ENCODE results near the gene C16orf96. TPM values are rescaled to one million over a fixed set of nuclear protein-coding genes. Genes with fewer than 3 reads are reported as not detected.

C16orf96 gene
- total RNA-seq, 2 donors from 2014 or later = 1.5 to 1.6 TPM

- Histone ChIP-seq H3K27me3 (ENCODE audit: control insufficient read depth, insufficient read depth, low read length, poor library complexity, severe bottlenecking) (no peaks in the 10 kb centered on the region), H3K36me3 (ENCODE audit: control insufficient read depth, insufficient read depth, low read length) (no peaks in the 10 kb centered on the region), H3K9me3 (ENCODE audit: control insufficient read depth, low read length) (no peaks in the 10 kb centered on the region), H3K4me1 (ENCODE audit: control insufficient read depth, insufficient read depth, low read length) (no peaks in the 10 kb centered on the region), H3K4me3 (ENCODE audit: low read length) (no peak overlapping the region), H3K9ac (ENCODE audit: extremely low read depth, low read length, poor library complexity, severe bottlenecking) (no peak overlapping the region), H3K27ac (ENCODE audit: low read depth, low read length) (no peak overlapping the region)
- H3K27me3 Mint-ChIP-seq (ENCODE audit: insufficient read depth) = no peaks in the 10 kb centered on the region
- no peak overlapping the region for H3K4me3 Mint-ChIP-seq
- 91 to 92% methylated on average over 11 to 14 of the region's 18 CpGs for WGBS, 2 experiments (ENCODE audit: insufficient coverage in 1 of 2, insufficient read length in 1 of 2)
- no peaks in the 10 kb centered on the region for H3K4me1 Mint-ChIP-seq
- no peak for TF ChIP-seq CTCF (conservative IDR thresholded peaks at IDR 0.05)
- no peaks in the 10 kb centered on the region for H3K9me3 Mint-ChIP-seq
- H3K36me3 Mint-ChIP-seq (ENCODE audit: low read depth) = no peaks in the 10 kb centered on the region
- DNase-seq = no peak
- no peak overlapping the region for H3K27ac Mint-ChIP-seq
Observed at GRCh38 chr16:4564661-4565267, 8.6 kb downstream of the C16orf96 start.

GRCh38 chr16:4566144-4566543, 10.0 kb downstream of the C16orf96 start:
- no peak for TF ChIP-seq CTCF (conservative IDR thresholded peaks at IDR 0.05)
- H3K4me1 ChIP-seq (ENCODE audit: control insufficient read depth, insufficient read depth, low read length) = no peaks in the 10 kb centered on the region
- Mint-ChIP-seq H3K36me3 (ENCODE audit: low read depth) (no peaks in the 10 kb centered on the region), H3K9me3 (no peaks in the 10 kb centered on the region), H3K4me1 (no peaks in the 10 kb centered on the region), H3K4me3 (no peak overlapping the region), H3K27ac (no peak overlapping the region), H3K27me3 (ENCODE audit: insufficient read depth) (no peaks in the 10 kb centered on the region)
- DNase-seq = no peak
- H3K4me3 ChIP-seq (ENCODE audit: low read length) = no peak overlapping the region
- H3K27ac ChIP-seq (ENCODE audit: low read depth, low read length) = no peak overlapping the region
- H3K36me3 ChIP-seq (ENCODE audit: control insufficient read depth, insufficient read depth, low read length) = no peaks in the 10 kb centered on the region
- H3K9ac ChIP-seq (ENCODE audit: extremely low read depth, low read length, poor library complexity, severe bottlenecking) = no peak overlapping the region
- H3K9me3 ChIP-seq (ENCODE audit: control insufficient read depth, low read length) = no peaks in the 10 kb centered on the region
- WGBS, 2 experiments (ENCODE audit: insufficient coverage in 1 of 2, insufficient read length in 1 of 2) = 89 to 97% methylated on average over 3 of the region's 3 CpGs
- no peaks in the 10 kb centered on the region for H3K27me3 ChIP-seq (ENCODE audit: control insufficient read depth, insufficient read depth, low read length, poor library complexity, severe bottlenecking)

- H3K27ac Mint-ChIP-seq = peak overlapping the region; percentile 67
- Histone ChIP-seq H3K36me3 (ENCODE audit: control insufficient read depth, insufficient read depth, low read length) (no peaks in the 10 kb centered on the region), H3K9ac (ENCODE audit: extremely low read depth, low read length, poor library complexity, severe bottlenecking) (no peak overlapping the region), H3K9me3 (ENCODE audit: control insufficient read depth, low read length) (no peaks in the 10 kb centered on the region), H3K27ac (ENCODE audit: low read depth, low read length) (no peak overlapping the region), H3K27me3 (ENCODE audit: control insufficient read depth, insufficient read depth, low read length, poor library complexity, severe bottlenecking) (no peaks in the 10 kb centered on the region), H3K4me3 (ENCODE audit: low read length) (no peak overlapping the region), H3K4me1 (ENCODE audit: control insufficient read depth, insufficient read depth, low read length) (no peaks in the 10 kb centered on the region)
- H3K4me3 Mint-ChIP-seq = no peak overlapping the region
- TF ChIP-seq CTCF (conservative IDR thresholded peaks at IDR 0.05) = no peak
- WGBS, 2 experiments (ENCODE audit: insufficient coverage in 1 of 2, insufficient read length in 1 of 2) = 79 to 91% methylated on average over 4 to 6 of the region's 6 CpGs
- H3K27me3 Mint-ChIP-seq (ENCODE audit: insufficient read depth) = no peaks in the 10 kb centered on the region
- H3K36me3 Mint-ChIP-seq (ENCODE audit: low read depth) = no peaks in the 10 kb centered on the region
- DNase-seq = no peak
- no peaks in the 10 kb centered on the region for H3K4me1 Mint-ChIP-seq
- no peaks in the 10 kb centered on the region for H3K9me3 Mint-ChIP-seq
Observed at GRCh38 chr16:4570086-4570485, 13.9 kb downstream of the C16orf96 start.

Data from endodermal cell (in vitro differentiated cells).